ENCODE data around the gene MAP10. TPM values are rescaled to one million over a fixed set of nuclear protein-coding genes. Genes with fewer than 3 reads are reported as not detected.

The MAP10 gene
- polyA plus RNA-seq, 1 donor (not counting 4 experiments of a cell fraction or from before 2014, with no cell fraction given) = 0.71 TPM

GRCh38 chr1:232793944-232794343, 11.3 kb upstream of the MAP10 start:
- Histone ChIP-seq H3K4me1 (ENCODE audit: control insufficient read depth, extremely low read depth, insufficient read depth, low read length) (no peaks in the 10 kb centered on the region), H3K79me2 (ENCODE audit: control insufficient read depth, insufficient read depth, low read length) (no peaks in the 10 kb centered on the region), H3K4me2 (ENCODE audit: control insufficient read depth, extremely low read depth, insufficient read depth, low read depth, low read length) (no peak overlapping the region), H4K20me1 (ENCODE audit: control insufficient read depth, extremely low read depth, insufficient read depth, low read length) (no peaks in the 10 kb centered on the region), H3K4me3 (ENCODE audit: control insufficient read depth in 2 of 3, extremely low read depth in 1 of 3, insufficient read depth in 2 of 3, low read depth in 1 of 3, low read length in 3 of 3) (no peak overlapping the region), H2AFZ (ENCODE audit: control insufficient read depth, low read length) (no peak overlapping the region), H3K9me1 (ENCODE audit: control insufficient read depth, extremely low read depth, insufficient read depth, low read length) (no peaks in the 10 kb centered on the region), H3K36me3 (ENCODE audit: control insufficient read depth in 2 of 2, extremely low read depth in 1 of 2, insufficient read depth in 2 of 2, low read length in 2 of 2) (no peaks in the 10 kb centered on the region), H3K27me3 (ENCODE audit: control insufficient read depth, extremely low read depth, insufficient read depth, low read length) (peaks cover 4% of the 10 kb centered on the region), H3K9me3 (ENCODE audit: control insufficient read depth, low read depth, low read length) (no peaks in the 10 kb centered on the region), H3K9ac (ENCODE audit: control insufficient read depth, extremely low read depth, insufficient read depth, low read length) (no peak overlapping the region), H3K27ac (ENCODE audit: control insufficient read depth, insufficient read depth, low read length) (no peak overlapping the region)
- TF ChIP-seq CTCF (optimal IDR thresholded peaks at IDR 0.05 in 1 of 3, IDR thresholded peaks at IDR 0.05 in 1 of 3, conservative IDR thresholded peaks at IDR 0.05 in 1 of 3; ENCODE audit: extremely low read depth in 1 of 3, insufficient read depth in 2 of 3, low read length in 3 of 3) (peak in 2 of 3 experiments; percentile 46 to 58), EZH2 (IDR thresholded peaks at IDR 0.05; ENCODE audit: low read length) (no peak)
- DNase-seq (ENCODE audit: low read depth, low spot score) = no peak
- dilution Hi-C loops (cut with MboI; ENCODE audit: extremely low pct_ligation_motif_present, low sequenced_read_pairs) = no loop called here
- FAIRE-seq = peak; percentile 56

DNA sequence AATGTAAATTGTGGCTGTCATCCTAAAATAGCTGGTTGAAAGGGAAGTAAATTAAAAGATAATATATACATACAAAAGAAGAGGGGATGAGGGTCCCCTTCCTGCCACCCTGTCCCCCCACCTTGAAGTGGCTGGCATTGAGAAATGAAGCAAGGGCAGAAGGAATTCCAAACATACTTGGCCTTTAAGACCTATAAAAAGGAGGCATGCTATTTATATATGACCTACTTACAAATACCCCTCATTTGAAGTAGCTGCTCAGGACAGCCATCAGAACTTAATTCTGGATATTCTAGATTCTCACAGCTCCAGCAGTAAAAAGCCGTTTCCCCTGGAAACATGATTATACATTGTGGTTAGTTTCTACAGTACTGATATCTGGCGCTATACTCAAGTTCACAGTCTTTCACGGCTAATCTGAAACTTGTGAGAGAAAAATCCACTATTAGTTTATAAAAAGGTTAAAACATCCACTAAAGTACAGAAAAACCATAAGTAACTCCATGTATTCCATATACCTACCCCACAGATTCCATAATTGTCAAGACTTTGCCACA, 9.6 kb upstream of the MAP10 start:
- DNase-seq (ENCODE audit: low read depth, low spot score) (no peak), FAIRE-seq (no peak)
- Histone ChIP-seq H3K4me2 (ENCODE audit: control insufficient read depth, extremely low read depth, insufficient read depth, low read depth, low read length) (no peak overlapping the region), H3K79me2 (ENCODE audit: control insufficient read depth, insufficient read depth, low read length) (no peaks in the 10 kb centered on the region), H3K4me1 (ENCODE audit: control insufficient read depth, extremely low read depth, insufficient read depth, low read length) (no peaks in the 10 kb centered on the region), H4K20me1 (ENCODE audit: control insufficient read depth, extremely low read depth, insufficient read depth, low read length) (no peaks in the 10 kb centered on the region), H3K36me3 (ENCODE audit: control insufficient read depth in 2 of 2, extremely low read depth in 1 of 2, insufficient read depth in 2 of 2, low read length in 2 of 2) (no peaks in the 10 kb centered on the region), H2AFZ (ENCODE audit: control insufficient read depth, low read length) (no peak overlapping the region), H3K27me3 (ENCODE audit: control insufficient read depth, extremely low read depth, insufficient read depth, low read length) (peaks cover 2% of the 10 kb centered on the region), H3K9me3 (ENCODE audit: control insufficient read depth, low read depth, low read length) (no peaks in the 10 kb centered on the region), H3K4me3 (ENCODE audit: control insufficient read depth in 2 of 3, extremely low read depth in 1 of 3, insufficient read depth in 2 of 3, low read depth in 1 of 3, low read length in 3 of 3) (no peak overlapping the region), H3K27ac (ENCODE audit: control insufficient read depth, insufficient read depth, low read length) (no peak overlapping the region), H3K9me1 (ENCODE audit: control insufficient read depth, extremely low read depth, insufficient read depth, low read length) (no peaks in the 10 kb centered on the region), H3K9ac (ENCODE audit: control insufficient read depth, extremely low read depth, insufficient read depth, low read length) (no peak overlapping the region)
- dilution Hi-C loops (cut with MboI; ENCODE audit: extremely low pct_ligation_motif_present, low sequenced_read_pairs) = no loop called here
- TF ChIP-seq EZH2 (IDR thresholded peaks at IDR 0.05; ENCODE audit: low read length) = no peak
- no peak for TF ChIP-seq CTCF (optimal IDR thresholded peaks at IDR 0.05 in 1 of 3, IDR thresholded peaks at IDR 0.05 in 1 of 3, conservative IDR thresholded peaks at IDR 0.05 in 1 of 3; ENCODE audit: extremely low read depth in 1 of 3, insufficient read depth in 2 of 3, low read length in 3 of 3)

Measured in keratinocyte (primary cell).